Karpas-422 (cell line): ENCODE measurements around the gene CYP27A1. TPM values are rescaled to one million over a fixed set of nuclear protein-coding genes. Genes with fewer than 3 reads are reported as not detected.
"Not testable (repeated sequence)": the region's sequence is repeated elsewhere in the genome, so short reads cannot be mapped to it uniquely, and the experiment has no call there.

ENCODE experiments used
- DNase-seq: peaks from one replicate; pipeline ENCODE4 v3.0.0-alpha.2; 2015
- H2AFZ ChIP-seq: fragments of 200-600 bp; sonication (generic); 2 replicates; pipeline ENCODE4 v1.6.1; 2014; ENCODE audit warnings: antibody characterized with exemption, low read length, mixed read lengths
- H3K27ac ChIP-seq: fragments of 200-600 bp; sonication (generic); 2 replicates; pipeline ENCODE4 v1.5.1; 2014; ENCODE audit warnings: mild to moderate bottlenecking, low read length, moderate library complexity
- H3K27me3 ChIP-seq: fragments of 200-600 bp; sonication (generic); 2 replicates; pipeline ENCODE4 v1.6.1; 2014; ENCODE audit warnings: low read length, mixed read lengths
- H3K36me3 ChIP-seq: fragments of 200-600 bp; sonication (generic); 2 replicates; pipeline ENCODE4 v1.6.1; 2014; ENCODE audit warnings: low read length, mixed read lengths; ENCODE audit not compliant: insufficient read depth
- H3K4me1 ChIP-seq: fragments of 200-600 bp; sonication (generic); 2 replicates; pipeline ENCODE4 v1.6.1; 2014; ENCODE audit warnings: mild to moderate bottlenecking, low read length, mixed read lengths
- H3K4me2 ChIP-seq: fragments of 200-600 bp; sonication (generic); 2 replicates; pipeline ENCODE4 v1.6.1; 2014; ENCODE audit warnings: low read length, low read depth, mild to moderate bottlenecking; ENCODE audit not compliant: poor library complexity, severe bottlenecking
- H3K4me3 ChIP-seq: fragments of 200-600 bp; sonication (generic); 2 replicates; pipeline ENCODE4 v1.5.1; 2014; ENCODE audit warnings: mild to moderate bottlenecking, antibody characterized with exemption, low read length, mixed read lengths
- H3K79me2 ChIP-seq: fragments of 200-600 bp; sonication (generic); 2 replicates; pipeline ENCODE4 v1.6.1; 2014; ENCODE audit warnings: mild to moderate bottlenecking, low read length, mixed read lengths
- H3K9ac ChIP-seq: fragments of 200-600 bp; sonication (generic); 2 replicates; pipeline ENCODE4 v1.6.0; 2014; ENCODE audit warnings: low read length
- H3K9me2 ChIP-seq: fragments of 200-600 bp; sonication (generic), shearing (Covaris generic); replicated peaks from 2 replicates; pipeline ENCODE4 v1.6.0; 2014; ENCODE audit warnings: mild to moderate bottlenecking, low read length, moderate library complexity; ENCODE audit not compliant: insufficient read depth
- H3K9me3 ChIP-seq: fragments of 300-700, 200-600 bp; sonication (generic); 2 replicates; pipeline ENCODE4 v1.6.1; 2014; ENCODE audit warnings: low read length, mixed read lengths
- H4K20me1 ChIP-seq: fragments of 200-600 bp; sonication (generic); 2 replicates; pipeline ENCODE4 v1.6.1; 2014; ENCODE audit warnings: mild to moderate bottlenecking, antibody characterized with exemption, low read length, low read depth; ENCODE audit not compliant: insufficient read depth
- total RNA-seq: library from RNA; depleted of rRNA; stranded (reverse); fragments of >200 nt; shearing (Covaris generic); gene quantifications from 2 replicates; pipeline ENCODE4 v1.2.3, GENCODE V29; 2014; ENCODE audit warnings: low replicate concordance

The CYP27A1 gene
- total RNA-seq, 1 experiment from 2014 or later: not detected

- H3K4me3 ChIP-seq: no peak overlapping the region
- H3K79me2 ChIP-seq: no peaks in the 10 kb centered on the region
- H3K4me1 ChIP-seq: no peaks in the 10 kb centered on the region
- no peak for DNase-seq
- no peak overlapping the region for H3K27ac ChIP-seq
- H3K9me2 ChIP-seq: no peaks in the 10 kb centered on the region
- no peaks in the 10 kb centered on the region for H3K27me3 ChIP-seq
- H3K9me3 ChIP-seq: no peaks in the 10 kb centered on the region
- H2AFZ ChIP-seq: no peak overlapping the region
- H4K20me1 ChIP-seq: no peaks in the 10 kb centered on the region
- H3K9ac ChIP-seq: no peak overlapping the region
- H3K4me2 ChIP-seq: no peak overlapping the region
- no peaks in the 10 kb centered on the region for H3K36me3 ChIP-seq
These were observed 51.2 kb downstream of the CYP27A1 start for GRCh38 chr2:218833023-218833609.

GRCh38 chr2:218834685-218835084 lies 52.7 kb downstream of the CYP27A1 start:
- Histone ChIP-seq H3K4me2 (no peak overlapping the region), H2AFZ (no peak overlapping the region), H3K79me2 (no peaks in the 10 kb centered on the region), H4K20me1 (no peaks in the 10 kb centered on the region), H3K9ac (no peak overlapping the region), H3K36me3 (no peaks in the 10 kb centered on the region), H3K9me3 (no peaks in the 10 kb centered on the region), H3K27me3 (no peaks in the 10 kb centered on the region), H3K4me3 (no peak overlapping the region), H3K4me1 (no peaks in the 10 kb centered on the region), H3K27ac (no peak overlapping the region), H3K9me2 (no peaks in the 10 kb centered on the region)
- no peak for DNase-seq

- no peak for DNase-seq
These were observed 55.5 kb downstream of the CYP27A1 start for GRCh38 chr2:218837495-218837894.

GRCh38 chr2:218839430-218839829 lies 57.5 kb downstream of the CYP27A1 start:
- Histone ChIP-seq H3K9me2 (no peaks in the 10 kb centered on the region), H3K36me3 (no peaks in the 10 kb centered on the region), H3K9me3 (no peaks in the 10 kb centered on the region), H2AFZ (no peak overlapping the region), H3K4me2 (no peak overlapping the region), H3K27me3 (no peaks in the 10 kb centered on the region), H3K79me2 (no peaks in the 10 kb centered on the region), H3K27ac (no peak overlapping the region), H4K20me1 (no peaks in the 10 kb centered on the region), H3K9ac (no peak overlapping the region), H3K4me1 (no peaks in the 10 kb centered on the region), H3K4me3 (no peak overlapping the region)
- DNase-seq: no peak

More at GRCh38 chr2:218837495-218837894, 55.5 kb downstream of the CYP27A1 start:
- Histone ChIP-seq H3K27ac (no peak overlapping the region), H4K20me1 (no peaks in the 10 kb centered on the region), H3K4me1 (no peaks in the 10 kb centered on the region), H3K36me3 (no peaks in the 10 kb centered on the region), H3K9ac (no peak overlapping the region), H3K4me3 (no peak overlapping the region), H2AFZ (no peak overlapping the region), H3K79me2 (no peaks in the 10 kb centered on the region), H3K27me3 (no peaks in the 10 kb centered on the region), H3K9me2 (no peaks in the 10 kb centered on the region), H3K9me3 (no peaks in the 10 kb centered on the region), H3K4me2 (no peak overlapping the region)

GRCh38 chr2:218839888-218840287 lies 57.9 kb downstream of the CYP27A1 start:
- no peak for DNase-seq
- no peak overlapping the region for H2AFZ ChIP-seq
- H3K27ac ChIP-seq: no peak overlapping the region
- H3K9me3 ChIP-seq: no peaks in the 10 kb centered on the region
- H3K9me2 ChIP-seq: no peaks in the 10 kb centered on the region
- H3K27me3 ChIP-seq: no peaks in the 10 kb centered on the region
- H3K79me2 ChIP-seq: no peaks in the 10 kb centered on the region
- H3K9ac ChIP-seq: no peak overlapping the region
- no peaks in the 10 kb centered on the region for H3K36me3 ChIP-seq
- H3K4me3 ChIP-seq: no peak overlapping the region
- H3K4me1 ChIP-seq: no peaks in the 10 kb centered on the region
- H3K4me2 ChIP-seq: no peak overlapping the region
- H4K20me1 ChIP-seq: no peaks in the 10 kb centered on the region

GRCh38 chr2:218844334-218844733 lies 62.4 kb downstream of the CYP27A1 start:
- not testable (repeated sequence) for H3K9ac ChIP-seq, H3K27me3 ChIP-seq, H3K4me2 ChIP-seq, H3K36me3 ChIP-seq, DNase-seq, H3K79me2 ChIP-seq, H2AFZ ChIP-seq, H3K4me3 ChIP-seq, H4K20me1 ChIP-seq, H3K9me2 ChIP-seq, H3K4me1 ChIP-seq, H3K27ac ChIP-seq, H3K9me3 ChIP-seq

- not testable (repeated sequence) for H3K9ac ChIP-seq, H3K27ac ChIP-seq, H3K4me2 ChIP-seq, H3K36me3 ChIP-seq, H2AFZ ChIP-seq, H3K79me2 ChIP-seq, H3K4me1 ChIP-seq, H4K20me1 ChIP-seq, H3K9me2 ChIP-seq, DNase-seq, H3K9me3 ChIP-seq, H3K4me3 ChIP-seq, H3K27me3 ChIP-seq
These were observed 65.0 kb downstream of the CYP27A1 start for GRCh38 chr2:218846963-218847362.

- Histone ChIP-seq H3K4me2 (no peak overlapping the region), H2AFZ (no peak overlapping the region), H3K9me3 (no peaks in the 10 kb centered on the region), H3K27me3 (no peaks in the 10 kb centered on the region), H4K20me1 (no peaks in the 10 kb centered on the region), H3K79me2 (no peaks in the 10 kb centered on the region), H3K9me2 (no peaks in the 10 kb centered on the region), H3K4me3 (no peak overlapping the region), H3K9ac (no peak overlapping the region), H3K27ac (no peak overlapping the region), H3K4me1 (peaks cover 4% of the 10 kb centered on the region; the same call in 1 of the 2 replicates), H3K36me3 (no peaks in the 10 kb centered on the region)
- no peak for DNase-seq
These were observed 67.8 kb downstream of the CYP27A1 start for GRCh38 chr2:218849721-218850120.

GRCh38 chr2:218850796-218851195 lies 68.8 kb downstream of the CYP27A1 start:
- Histone ChIP-seq H3K4me1 (peaks cover 4% of the 10 kb centered on the region; the same call in 1 of the 2 replicates), H3K79me2 (no peaks in the 10 kb centered on the region), H3K9ac (no peak overlapping the region), H4K20me1 (no peaks in the 10 kb centered on the region), H3K9me3 (no peaks in the 10 kb centered on the region), H3K4me2 (no peak overlapping the region), H3K27ac (no peak overlapping the region), H3K4me3 (no peak overlapping the region), H3K36me3 (no peaks in the 10 kb centered on the region), H2AFZ (no peak overlapping the region), H3K27me3 (no peaks in the 10 kb centered on the region), H3K9me2 (no peaks in the 10 kb centered on the region)
- DNase-seq: no peak
